Measurements from ENCODE around the gene WDR5.

DNA sequence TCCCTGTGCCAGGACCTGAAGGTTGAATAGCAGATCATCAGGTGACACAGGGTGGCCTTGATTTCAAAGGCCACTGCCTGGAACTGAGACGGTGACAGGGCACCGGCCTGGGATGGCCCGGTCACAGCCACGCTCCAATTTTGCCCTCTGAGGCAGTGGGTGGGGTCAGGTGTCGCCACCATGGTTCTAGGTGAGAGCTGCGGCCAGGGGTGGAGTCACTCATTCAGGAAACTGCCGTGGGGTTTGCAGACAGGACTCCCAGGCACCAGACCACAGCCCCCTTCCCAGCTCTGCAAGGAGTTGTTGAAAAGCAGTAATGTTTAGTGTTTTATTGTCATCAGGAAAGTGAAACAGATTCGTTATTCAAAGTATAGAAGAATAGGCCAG is 45.8 kb downstream of the WDR5 start:
- TF ChIP-seq, protein P1, sequence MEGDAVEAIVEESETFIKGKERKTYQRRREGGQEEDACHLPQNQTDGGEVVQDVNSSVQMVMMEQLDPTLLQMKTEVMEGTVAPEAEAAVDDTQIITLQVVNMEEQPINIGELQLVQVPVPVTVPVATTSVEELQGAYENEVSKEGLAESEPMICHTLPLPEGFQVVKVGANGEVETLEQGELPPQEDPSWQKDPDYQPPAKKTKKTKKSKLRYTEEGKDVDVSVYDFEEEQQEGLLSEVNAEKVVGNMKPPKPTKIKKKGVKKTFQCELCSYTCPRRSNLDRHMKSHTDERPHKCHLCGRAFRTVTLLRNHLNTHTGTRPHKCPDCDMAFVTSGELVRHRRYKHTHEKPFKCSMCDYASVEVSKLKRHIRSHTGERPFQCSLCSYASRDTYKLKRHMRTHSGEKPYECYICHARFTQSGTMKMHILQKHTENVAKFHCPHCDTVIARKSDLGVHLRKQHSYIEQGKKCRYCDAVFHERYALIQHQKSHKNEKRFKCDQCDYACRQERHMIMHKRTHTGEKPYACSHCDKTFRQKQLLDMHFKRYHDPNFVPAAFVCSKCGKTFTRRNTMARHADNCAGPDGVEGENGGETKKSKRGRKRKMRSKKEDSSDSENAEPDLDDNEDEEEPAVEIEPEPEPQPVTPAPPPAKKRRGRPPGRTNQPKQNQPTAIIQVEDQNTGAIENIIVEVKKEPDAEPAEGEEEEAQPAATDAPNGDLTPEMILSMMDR (IDR thresholded peaks at IDR 0.05) = no peak
- TF ChIP-seq POLR2AphosphoS5 (IDR thresholded peaks at IDR 0.05) (no peak), POLR2A (IDR thresholded peaks at IDR 0.05) (no peak), EP300 (IDR thresholded peaks at IDR 0.05) (no peak)
